Neural progenitor cell (in vitro differentiated cells): ENCODE measurements around the gene THSD1.

ENCODE experiments used
- CTCF ChIP-seq: fragments of 200-600 bp; sonication (generic); IDR thresholded peaks from 2 replicates; pipeline ENCODE4 v1.5.1; 2017; ENCODE audit warnings: antibody characterized with exemption, mild to moderate bottlenecking
- EZH2 ChIP-seq: fragments of 200-600 bp; sonication (generic); IDR thresholded peaks from 2 replicates; pipeline ENCODE4 v1.6.1; 2017; ENCODE audit warnings: antibody characterized with exemption, mild to moderate bottlenecking, moderate library complexity

- TF ChIP-seq CTCF (no peak), EZH2 (no peak)
Measured at GRCh38 chr13:52374873-52375411, 31.0 kb downstream of the THSD1 start.
